T-helper 2 cell treated with Interferon-gamma antibody and Interleukin-4, amounts not matched to agents 5 μg/mL and 100 μg/mL, for 36 hours (primary cell): ENCODE data around the gene AKR7A3.

ENCODE experiments used
- DNase-seq: peaks from one replicate; pipeline ENCODE4 v3.0.0; 2021; ENCODE audit warnings: low spot score
- H3K27ac Mint-ChIP-seq: one replicate; pipeline ENCODE4 v1.8.0; 2021; ENCODE audit warnings: mild to moderate bottlenecking, mixed read lengths
- H3K27me3 Mint-ChIP-seq: one replicate; pipeline ENCODE4 v1.8.0; 2021; ENCODE audit warnings: low read depth, mixed read lengths
- H3K36me3 Mint-ChIP-seq: one replicate; pipeline ENCODE4 v1.8.0; 2021; ENCODE audit warnings: low read depth, mixed read lengths
- H3K4me1 Mint-ChIP-seq: one replicate; pipeline ENCODE4 v1.8.0; 2021; ENCODE audit warnings: low read depth, mixed read lengths
- H3K4me3 Mint-ChIP-seq: one replicate; pipeline ENCODE4 v1.8.0; 2022; ENCODE audit warnings: mild to moderate bottlenecking, moderate library complexity, mixed read lengths
- H3K9me3 Mint-ChIP-seq: one replicate; pipeline ENCODE4 v1.8.0; 2021; ENCODE audit warnings: mixed read lengths

Gene AKR7A3

GRCh38 chr1:19325958-19326747 lies 37.6 kb upstream of the AKR7A3 start:
- no peaks in the 10 kb centered on the region for H3K36me3 Mint-ChIP-seq
- H3K27ac Mint-ChIP-seq: no peak overlapping the region
- H3K27me3 Mint-ChIP-seq: no peaks in the 10 kb centered on the region
- no peak overlapping the region for H3K4me3 Mint-ChIP-seq
- no peaks in the 10 kb centered on the region for H3K9me3 Mint-ChIP-seq
- no peak for DNase-seq
- H3K4me1 Mint-ChIP-seq: no peaks in the 10 kb centered on the region

- Mint-ChIP-seq H3K36me3 (no peaks in the 10 kb centered on the region), H3K27me3 (no peaks in the 10 kb centered on the region), H3K9me3 (no peaks in the 10 kb centered on the region), H3K4me3 (no peak overlapping the region), H3K4me1 (no peaks in the 10 kb centered on the region), H3K27ac (no peak overlapping the region)
- no peak for DNase-seq
These were observed 36.9 kb upstream of the AKR7A3 start for GRCh38 chr1:19325368-19325957.

GRCh38 chr1:19324665-19324990 lies 36.1 kb upstream of the AKR7A3 start:
- H3K4me1 Mint-ChIP-seq: no peaks in the 10 kb centered on the region
- H3K4me3 Mint-ChIP-seq: no peak overlapping the region
- no peaks in the 10 kb centered on the region for H3K36me3 Mint-ChIP-seq
- no peaks in the 10 kb centered on the region for H3K9me3 Mint-ChIP-seq
- no peaks in the 10 kb centered on the region for H3K27me3 Mint-ChIP-seq
- no peak overlapping the region for H3K27ac Mint-ChIP-seq
- no peak for DNase-seq

DNA sequence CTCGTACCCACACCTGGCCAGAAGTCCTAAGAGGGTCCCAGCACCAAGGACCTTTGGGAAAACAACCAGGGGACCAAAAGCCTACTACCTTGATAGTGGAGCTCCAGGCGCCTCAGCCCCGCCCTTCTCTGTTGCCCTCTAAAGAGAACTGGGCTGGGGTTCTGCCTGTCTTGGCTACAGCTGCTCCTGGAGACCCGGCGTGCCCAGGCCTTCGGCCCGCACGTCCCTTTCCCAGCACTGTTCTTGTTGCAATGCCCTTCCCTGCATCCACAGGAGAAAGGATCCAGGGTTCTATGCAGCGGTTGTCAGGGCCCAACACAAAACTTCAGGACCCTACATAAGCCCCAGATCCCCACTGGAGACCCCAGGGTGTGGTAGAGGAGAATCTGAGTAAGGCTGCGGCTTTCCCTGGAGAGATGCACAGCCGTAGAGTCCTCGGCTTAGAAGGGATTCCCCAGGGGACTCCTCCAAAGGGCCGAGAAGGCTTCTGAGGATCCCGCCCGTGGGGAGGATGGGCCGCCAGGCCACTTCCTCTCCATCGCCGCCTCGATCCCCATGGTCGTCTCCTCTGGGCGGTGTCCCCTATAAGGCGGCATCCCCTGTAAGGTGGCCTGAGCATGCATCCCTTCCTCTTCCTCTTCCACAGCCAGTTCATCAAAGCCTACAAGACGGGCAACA lies 35.6 kb upstream of the AKR7A3 start:
- Mint-ChIP-seq H3K9me3 (no peaks in the 10 kb centered on the region), H3K27me3 (no peaks in the 10 kb centered on the region), H3K4me3 (no peak overlapping the region), H3K36me3 (no peaks in the 10 kb centered on the region), H3K4me1 (no peaks in the 10 kb centered on the region), H3K27ac (no peak overlapping the region)
- DNase-seq: no peak

GRCh38 chr1:19322481-19322880 lies 33.9 kb upstream of the AKR7A3 start:
- DNase-seq: no peak
- no peaks in the 10 kb centered on the region for H3K27me3 Mint-ChIP-seq
- H3K9me3 Mint-ChIP-seq: no peaks in the 10 kb centered on the region
- no peak overlapping the region for H3K4me3 Mint-ChIP-seq
- H3K4me1 Mint-ChIP-seq: no peaks in the 10 kb centered on the region
- no peak overlapping the region for H3K27ac Mint-ChIP-seq
- no peaks in the 10 kb centered on the region for H3K36me3 Mint-ChIP-seq

- H3K4me1 Mint-ChIP-seq: peaks cover under 1% of the 10 kb centered on the region
- H3K27me3 Mint-ChIP-seq: no peaks in the 10 kb centered on the region
- H3K36me3 Mint-ChIP-seq: no peaks in the 10 kb centered on the region
- no peak overlapping the region for H3K27ac Mint-ChIP-seq
- no peak for DNase-seq
- H3K9me3 Mint-ChIP-seq: no peaks in the 10 kb centered on the region
- no peak overlapping the region for H3K4me3 Mint-ChIP-seq
These were observed 32.5 kb upstream of the AKR7A3 start for GRCh38 chr1:19321071-19321470.

GRCh38 chr1:19319196-19319595 lies 30.6 kb upstream of the AKR7A3 start:
- Mint-ChIP-seq H3K4me3 (no peak overlapping the region), H3K27ac (no peak overlapping the region), H3K36me3 (no peaks in the 10 kb centered on the region), H3K27me3 (no peaks in the 10 kb centered on the region), H3K4me1 (peaks cover 8% of the 10 kb centered on the region), H3K9me3 (no peaks in the 10 kb centered on the region)
- DNase-seq: no peak

- H3K4me1 Mint-ChIP-seq: peaks cover 22% of the 10 kb centered on the region
- H3K36me3 Mint-ChIP-seq: no peaks in the 10 kb centered on the region
These were observed 28.7 kb upstream of the AKR7A3 start for GRCh38 chr1:19317126-19317910.

GRCh38 chr1:19315378-19316198 lies 27.0 kb upstream of the AKR7A3 start:
- Mint-ChIP-seq H3K27ac (no peak overlapping the region), H3K36me3 (no peaks in the 10 kb centered on the region), H3K4me1 (peaks cover 28% of the 10 kb centered on the region), H3K9me3 (no peaks in the 10 kb centered on the region), H3K27me3 (no peaks in the 10 kb centered on the region), H3K4me3 (no peak overlapping the region)
- DNase-seq: no peak

More at GRCh38 chr1:19317126-19317910, 28.7 kb upstream of the AKR7A3 start:
- Mint-ChIP-seq H3K27ac (no peak overlapping the region), H3K4me3 (no peak overlapping the region), H3K27me3 (no peaks in the 10 kb centered on the region), H3K9me3 (no peaks in the 10 kb centered on the region)
- DNase-seq: no peak

DNA sequence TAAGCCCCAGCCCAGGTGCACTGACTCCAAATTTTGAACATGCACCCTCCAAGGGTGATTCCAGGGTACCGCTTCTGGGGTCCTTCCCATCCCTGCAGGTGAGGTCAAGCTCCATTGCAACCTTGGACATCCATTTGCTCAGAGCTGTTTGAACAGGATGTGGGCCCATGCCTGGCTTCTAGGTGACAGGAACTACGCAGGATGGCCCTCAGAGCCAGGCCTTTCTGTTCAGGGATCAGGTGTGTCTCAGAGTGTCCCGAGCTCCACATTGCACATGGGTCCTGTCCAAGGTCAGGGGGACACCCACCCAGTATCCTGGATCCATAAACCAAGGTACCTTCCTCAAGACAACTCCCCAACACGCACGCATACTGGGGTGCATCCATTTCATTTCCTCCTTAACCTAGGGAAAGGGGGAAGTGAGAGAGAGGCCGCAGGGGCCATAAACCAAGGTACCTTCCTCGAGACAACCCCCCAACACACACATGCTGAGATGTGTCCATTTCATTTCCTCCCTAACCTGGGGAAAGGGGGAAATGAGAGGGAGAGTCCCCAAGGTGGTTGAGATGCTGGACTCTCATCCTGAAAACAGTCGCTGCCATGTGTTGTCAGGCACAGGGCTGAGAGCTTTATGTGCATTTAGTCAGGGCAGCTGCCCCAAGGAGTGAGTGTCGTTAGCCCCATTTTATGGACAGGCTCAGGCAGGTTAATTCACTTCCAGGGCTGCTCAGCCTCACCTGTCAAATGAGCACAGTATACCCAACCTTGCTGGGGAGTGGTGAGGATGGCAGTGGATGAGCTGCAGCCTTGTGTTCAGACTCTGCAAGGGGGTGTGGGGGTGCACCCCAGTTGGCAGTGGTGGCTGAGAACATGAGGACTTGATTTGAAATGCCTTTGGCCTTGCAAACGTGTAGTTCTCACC lies 25.7 kb upstream of the AKR7A3 start:
- Mint-ChIP-seq H3K27me3 (no peaks in the 10 kb centered on the region), H3K27ac (no peak overlapping the region)

GRCh38 chr1:19313636-19313959 lies 25.0 kb upstream of the AKR7A3 start:
- no peak for DNase-seq
- no peak overlapping the region for H3K27ac Mint-ChIP-seq
- no peaks in the 10 kb centered on the region for H3K9me3 Mint-ChIP-seq
- peaks cover 3% of the 10 kb centered on the region for H3K36me3 Mint-ChIP-seq
- H3K4me3 Mint-ChIP-seq: peak overlapping the region; percentile 85
- no peaks in the 10 kb centered on the region for H3K27me3 Mint-ChIP-seq
- peaks cover 30% of the 10 kb centered on the region for H3K4me1 Mint-ChIP-seq

More for the DNA sequence above, 25.7 kb upstream of the AKR7A3 start:
- H3K9me3 Mint-ChIP-seq: no peaks in the 10 kb centered on the region
- no peaks in the 10 kb centered on the region for H3K36me3 Mint-ChIP-seq
- no peak overlapping the region for H3K4me3 Mint-ChIP-seq
- no peak for DNase-seq
- H3K4me1 Mint-ChIP-seq: peaks cover 28% of the 10 kb centered on the region

- no peaks in the 10 kb centered on the region for H3K27me3 Mint-ChIP-seq
- peak overlapping the region; percentile 77 for H3K27ac Mint-ChIP-seq
- peak overlapping the region; percentile 85 for H3K4me3 Mint-ChIP-seq
- H3K9me3 Mint-ChIP-seq: no peaks in the 10 kb centered on the region
- no peak for DNase-seq
- H3K4me1 Mint-ChIP-seq: peaks cover 30% of the 10 kb centered on the region
- H3K36me3 Mint-ChIP-seq: peaks cover 4% of the 10 kb centered on the region
These were observed 24.4 kb upstream of the AKR7A3 start for GRCh38 chr1:19312782-19313635.
